CD4-positive, alpha-beta memory T cell (primary cell): ENCODE data around the gene HBA1. TPM values are rescaled to one million over a fixed set of nuclear protein-coding genes. Genes with fewer than 3 reads are reported as not detected.

ENCODE experiments used
- CTCF ChIA-PET: fragments of 350-600 bp; sonication (Branson Sonifier 250); formaldehyde crosslinking; loops from one replicate; lab custom pipeline; 2021; ENCODE audit warnings: inconsistent platforms; ENCODE audit not compliant: partially characterized antibody; lab: Charles Lee
- POLR2A ChIA-PET: fragments of 350-600 bp; sonication (Branson Sonifier 250); formaldehyde crosslinking; loops from one replicate; lab custom pipeline; 2021; ENCODE audit not compliant: partially characterized antibody; lab: Charles Lee
- DNase-seq, 5 donors: peaks; one replicate each; pipeline versions ENCODE4 v3.0.0 to v3.0.0-alpha.2; 2020 to 2022; ENCODE audit warnings: mixed read lengths in 1 of 5
- H3K27ac ChIP-seq: one replicate; pipeline ENCODE4 v1.7.0; 2013; ENCODE audit warnings: low read depth, low read length
- H3K27me3 ChIP-seq: 2 replicates; pipeline ENCODE4 v1.7.0; 2013; ENCODE audit warnings: mild to moderate bottlenecking, low read length, moderate library complexity; ENCODE audit not compliant: insufficient read depth
- H3K36me3 ChIP-seq: 2 replicates; pipeline ENCODE4 v1.7.0; 2013; ENCODE audit warnings: mild to moderate bottlenecking, low read length, moderate library complexity; ENCODE audit not compliant: insufficient read depth
- H3K4me1 ChIP-seq: 2 replicates; pipeline ENCODE4 v1.7.0; 2013; ENCODE audit warnings: mild to moderate bottlenecking, low read length, moderate library complexity; ENCODE audit not compliant: insufficient read depth
- H3K4me3 ChIP-seq, 2 donors: one replicate each; pipeline ENCODE4 v1.7.0; 2013; ENCODE audit warnings: low read length in 2 of 2, mild to moderate bottlenecking in 1 of 2
- H3K9me3 ChIP-seq, 2 donors: one replicate each; pipeline ENCODE4 v1.7.0; 2013; ENCODE audit warnings: low read length in 2 of 2, control low read depth in 1 of 2; ENCODE audit not compliant: control insufficient read depth in 1 of 2
- H3K27ac Mint-ChIP-seq, 7 donors: one replicate each; pipeline ENCODE4 v1.8.0; 2020 to 2021; ENCODE audit warnings: mixed read lengths in 7 of 7, mild to moderate bottlenecking in 6 of 7, inconsistent platforms in 3 of 7, moderate library complexity in 3 of 7
- H3K27me3 Mint-ChIP-seq, 2 donors: one replicate each; pipeline ENCODE4 v1.8.0; 2020 to 2021; ENCODE audit warnings: mixed read lengths in 2 of 2
- H3K36me3 Mint-ChIP-seq, 2 donors: one replicate each; pipeline ENCODE4 v1.8.0; 2020 to 2021; ENCODE audit warnings: mixed read lengths in 2 of 2, inconsistent platforms in 1 of 2, mild to moderate bottlenecking in 1 of 2
- H3K4me1 Mint-ChIP-seq, 4 donors: one replicate each; pipeline ENCODE4 v1.8.0; 2020 to 2021; ENCODE audit warnings: mixed read lengths in 4 of 4, mild to moderate bottlenecking in 1 of 4
- H3K4me3 Mint-ChIP-seq, 8 donors: one replicate each; pipeline ENCODE4 v1.8.0; 2020 to 2021; ENCODE audit warnings: mixed read lengths in 8 of 8, mild to moderate bottlenecking in 7 of 8, moderate library complexity in 6 of 8, inconsistent platforms in 3 of 8
- H3K9me3 Mint-ChIP-seq, 8 donors: one replicate each; pipeline ENCODE4 v1.8.0; 2020 to 2021; ENCODE audit warnings: mixed read lengths in 8 of 8, mild to moderate bottlenecking in 5 of 8, inconsistent platforms in 3 of 8, moderate library complexity in 1 of 8
- intact Hi-C: fragments of 100-400 bp; cut with micrococcal nuclease; formaldehyde crosslinking; loops from one replicate; pipeline ENCODE4 v1.15.1; 2023
- polyA plus RNA-seq, 2 donors: library from polyadenylated mRNA; unstranded; fragments of 300-500 nt; fragmentation: Illumina TruSeq; gene quantifications; one replicate each; pipeline ENCODE4 v1.2.3, GENCODE V29; 2021
- total RNA-seq, 2 experiments: library from RNA; stranded (reverse); gene quantifications; one replicate each; pipeline ENCODE4 v1.2.3, GENCODE V29; 2021

The HBA1 gene
- total and polyA plus RNA-seq, 4 experiments from 2014 or later = 0.76 TPM; not detected in 3

DNA sequence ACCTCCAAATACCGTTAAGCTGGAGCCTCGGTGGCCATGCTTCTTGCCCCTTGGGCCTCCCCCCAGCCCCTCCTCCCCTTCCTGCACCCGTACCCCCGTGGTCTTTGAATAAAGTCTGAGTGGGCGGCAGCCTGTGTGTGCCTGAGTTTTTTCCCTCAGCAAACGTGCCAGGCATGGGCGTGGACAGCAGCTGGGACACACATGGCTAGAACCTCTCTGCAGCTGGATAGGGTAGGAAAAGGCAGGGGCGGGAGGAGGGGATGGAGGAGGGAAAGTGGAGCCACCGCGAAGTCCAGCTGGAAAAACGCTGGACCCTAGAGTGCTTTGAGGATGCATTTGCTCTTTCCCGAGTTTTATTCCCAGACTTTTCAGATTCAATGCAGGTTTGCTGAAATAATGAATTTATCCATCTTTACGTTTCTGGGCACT lies 928 bp downstream of the HBA1 start:
- H3K4me3 Mint-ChIP-seq = peak overlapping the region in 4 of 8 donors; percentile 10 to 55 (median 29)
- DNase-seq = no peak
- H3K27me3 ChIP-seq = peaks cover 35% of the 10 kb centered on the region
- H3K36me3 Mint-ChIP-seq = no peaks in the 10 kb centered on the region
- POLR2A ChIA-PET = no interaction called here
- peaks cover 21% of the 10 kb centered on the region for H3K4me1 ChIP-seq
- no peaks in the 10 kb centered on the region for H3K36me3 ChIP-seq
- no peak overlapping the region for H3K4me3 ChIP-seq
- no peak overlapping the region for H3K27ac Mint-ChIP-seq
- peaks cover 6 to 33% (median 19%) of the 10 kb centered on the region in 4 donors for H3K4me1 Mint-ChIP-seq
- CTCF ChIA-PET = no interaction called here
- H3K9me3 Mint-ChIP-seq = peaks cover 0 to 1% (median 0%) of the 10 kb centered on the region in 8 donors
- intact Hi-C loops = no loop called here
- no peak overlapping the region for H3K27ac ChIP-seq
- peaks cover 28 to 34% of the 10 kb centered on the region in 2 donors for H3K27me3 Mint-ChIP-seq
- no peaks in the 10 kb centered on the region for H3K9me3 ChIP-seq

DNA sequence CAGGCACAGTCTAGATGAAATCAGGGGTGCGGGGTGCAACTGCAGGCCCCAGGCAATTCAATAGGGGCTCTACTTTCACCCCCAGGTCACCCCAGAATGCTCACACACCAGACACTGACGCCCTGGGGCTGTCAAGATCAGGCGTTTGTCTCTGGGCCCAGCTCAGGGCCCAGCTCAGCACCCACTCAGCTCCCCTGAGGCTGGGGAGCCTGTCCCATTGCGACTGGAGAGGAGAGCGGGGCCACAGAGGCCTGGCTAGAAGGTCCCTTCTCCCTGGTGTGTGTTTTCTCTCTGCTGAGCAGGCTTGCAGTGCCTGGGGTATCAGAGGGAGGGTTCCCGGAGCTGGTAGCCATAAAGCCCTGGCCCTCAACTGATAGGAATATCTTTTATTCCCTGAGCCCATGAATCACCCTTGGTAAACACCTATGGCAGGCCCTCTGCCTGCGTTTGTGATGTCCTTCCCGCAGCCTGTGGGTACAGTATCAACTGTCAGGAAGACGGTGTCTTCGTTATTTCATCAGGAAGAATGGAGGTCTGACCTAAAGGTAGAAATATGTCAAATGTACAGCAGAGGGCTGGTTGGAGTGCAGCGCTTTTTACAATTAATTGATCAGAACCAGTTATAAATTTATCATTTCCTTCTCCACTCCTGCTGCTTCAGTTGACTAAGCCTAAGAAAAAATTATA lies 1.6 kb downstream of the HBA1 start:
- Mint-ChIP-seq H3K4me1 (peaks cover 6 to 33% (median 19%) of the 10 kb centered on the region in 4 donors), H3K9me3 (peaks cover 0 to 1% (median 0%) of the 10 kb centered on the region in 8 donors), H3K27ac (no peak overlapping the region), H3K36me3 (no peaks in the 10 kb centered on the region), H3K4me3 (peak overlapping the region in 4 of 8 donors; percentile 10 to 55 (median 20)), H3K27me3 (peaks cover 28 to 34% of the 10 kb centered on the region in 2 donors)
- Histone ChIP-seq H3K27ac (no peak overlapping the region), H3K36me3 (no peaks in the 10 kb centered on the region), H3K27me3 (peaks cover 35% of the 10 kb centered on the region), H3K4me3 (no peak overlapping the region), H3K9me3 (no peaks in the 10 kb centered on the region), H3K4me1 (peaks cover 21% of the 10 kb centered on the region)
- CTCF ChIA-PET = interaction anchor here (1.1 kb wide), 1 partner anchor 71 kb away, joined by 4 read pairs; no protein-coding TSS in a partner anchor
- POLR2A ChIA-PET = no interaction called here
- no peak for DNase-seq
- intact Hi-C loops = no loop called here

DNA sequence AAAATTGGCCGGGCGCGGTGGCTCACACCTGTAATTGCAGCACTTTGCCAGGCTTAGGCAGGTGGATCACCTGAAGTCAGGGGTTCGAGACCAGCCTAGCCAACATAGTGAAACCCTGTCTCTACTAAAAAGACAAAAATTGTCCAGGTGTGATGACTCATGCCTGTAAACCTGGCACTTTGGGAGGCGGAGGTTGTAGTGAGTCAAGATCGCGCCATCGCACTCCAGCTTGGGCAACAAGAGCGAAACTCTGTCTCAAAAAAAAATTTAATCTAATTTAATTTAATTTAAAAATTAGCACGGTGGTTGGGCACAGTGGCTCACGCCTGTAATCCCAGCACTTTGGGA lies 2.2 kb downstream of the HBA1 start:
- Histone ChIP-seq H3K36me3 (no peaks in the 10 kb centered on the region), H3K9me3 (no peaks in the 10 kb centered on the region), H3K4me3 (no peak overlapping the region), H3K4me1 (peaks cover 21% of the 10 kb centered on the region), H3K27me3 (peaks cover 35% of the 10 kb centered on the region), H3K27ac (no peak overlapping the region)
- intact Hi-C loops = no loop called here
- POLR2A ChIA-PET = no interaction called here
- no peak overlapping the region for H3K4me3 Mint-ChIP-seq
- no peak for DNase-seq
- H3K9me3 Mint-ChIP-seq = no peaks in the 10 kb centered on the region
- H3K27ac Mint-ChIP-seq = no peak overlapping the region
- peaks cover 26 to 32% of the 10 kb centered on the region in 2 donors for H3K27me3 Mint-ChIP-seq
- CTCF ChIA-PET = interaction anchor here (1.1 kb wide), 1 partner anchor 71 kb away, joined by 4 read pairs; no protein-coding TSS in a partner anchor
- no peaks in the 10 kb centered on the region for H3K36me3 Mint-ChIP-seq
- H3K4me1 Mint-ChIP-seq = peaks cover 5 to 31% (median 17%) of the 10 kb centered on the region in 4 donors

DNA sequence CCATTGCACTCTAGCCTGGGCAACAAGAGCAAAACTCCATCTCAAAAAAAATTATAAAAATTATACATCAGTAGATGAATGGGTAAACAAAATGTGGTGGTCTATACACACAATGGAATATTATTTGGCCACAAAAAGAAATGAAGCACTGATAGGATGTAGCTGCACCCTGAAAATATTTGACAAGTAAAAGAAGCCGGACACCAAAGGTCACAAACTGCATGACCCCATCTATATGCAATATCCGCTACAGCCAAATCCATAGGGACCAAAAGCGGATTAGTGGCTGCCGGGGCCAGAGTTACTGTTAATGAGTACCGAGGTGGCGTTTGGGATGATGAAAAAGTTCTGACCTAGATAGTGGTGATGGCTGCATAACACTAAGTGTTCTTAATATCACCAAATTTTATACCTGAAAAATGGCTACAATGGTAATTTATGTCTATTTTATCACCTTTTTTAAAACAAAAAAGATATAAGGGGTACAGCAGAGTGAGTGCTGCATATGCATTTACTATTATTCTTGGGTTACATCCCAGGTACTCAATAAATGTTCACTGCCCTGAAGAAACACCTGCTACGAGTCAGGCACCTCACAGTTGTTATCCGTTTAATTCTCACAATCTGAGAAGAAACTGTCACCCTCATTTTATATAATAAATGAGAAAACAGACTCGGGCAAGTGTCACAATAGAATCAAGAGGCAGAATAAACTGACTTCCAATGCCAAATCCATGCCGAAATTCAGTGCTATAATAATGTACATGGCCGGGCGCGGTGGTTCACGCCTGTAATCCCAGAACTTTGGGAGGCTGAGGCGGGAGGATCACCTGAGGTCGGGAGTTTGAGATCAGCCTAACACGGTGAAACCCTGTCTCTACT lies 3.0 kb downstream of the HBA1 start:
- peaks cover 5 to 28% (median 16%) of the 10 kb centered on the region in 4 donors for H3K4me1 Mint-ChIP-seq
- H3K27ac Mint-ChIP-seq = no peak overlapping the region
- intact Hi-C loops = loop anchor here (2.0 kb wide), 2 partner anchors 41 to 183 kb away; partner anchors contain the start of gene NPRL3
- H3K27me3 ChIP-seq = peaks cover 35% of the 10 kb centered on the region
- H3K9me3 Mint-ChIP-seq = no peaks in the 10 kb centered on the region
- POLR2A ChIA-PET = no interaction called here
- H3K27me3 Mint-ChIP-seq = peaks cover 24 to 30% of the 10 kb centered on the region in 2 donors
- peak overlapping the region in 6 of 8 donors; percentile 11 to 77 (median 52) for H3K4me3 Mint-ChIP-seq
- no peaks in the 10 kb centered on the region for H3K36me3 Mint-ChIP-seq
- no peak overlapping the region for H3K4me3 ChIP-seq
- H3K4me1 ChIP-seq = peaks cover 21% of the 10 kb centered on the region
- no peaks in the 10 kb centered on the region for H3K36me3 ChIP-seq
- H3K9me3 ChIP-seq = no peaks in the 10 kb centered on the region
- CTCF ChIA-PET = interaction anchor here (1.1 to 1.4 kb wide), 2 partner anchors 72 kb away, joined by 4 to 7 read pairs; no protein-coding TSS in a partner anchor
- no peak overlapping the region for H3K27ac ChIP-seq
- no peak for DNase-seq

DNA sequence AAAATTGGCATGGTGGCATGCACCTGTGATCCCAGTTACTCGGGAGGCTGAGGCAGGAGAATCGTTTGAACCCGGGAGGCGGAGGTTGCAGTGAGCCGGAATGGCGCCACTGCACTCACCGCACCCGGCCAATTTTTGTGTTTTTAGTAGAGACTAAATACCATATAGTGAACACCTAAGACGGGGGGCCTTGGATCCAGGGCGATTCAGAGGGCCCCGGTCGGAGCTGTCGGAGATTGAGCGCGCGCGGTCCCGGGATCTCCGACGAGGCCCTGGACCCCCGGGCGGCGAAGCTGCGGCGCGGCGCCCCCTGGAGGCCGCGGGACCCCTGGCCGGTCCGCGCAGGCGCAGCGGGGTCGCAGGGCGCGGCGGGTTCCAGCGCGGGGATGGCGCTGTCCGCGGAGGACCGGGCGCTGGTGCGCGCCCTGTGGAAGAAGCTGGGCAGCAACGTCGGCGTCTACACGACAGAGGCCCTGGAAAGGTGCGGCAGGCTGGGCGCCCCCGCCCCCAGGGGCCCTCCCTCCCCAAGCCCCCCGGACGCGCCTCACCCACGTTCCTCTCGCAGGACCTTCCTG lies 3.7 kb downstream of the HBA1 start, which contains the start of gene HBQ1:
Gene HBQ1, plus strand, starts transcription at position 359 of the 575 bp plus-strand sequence. Its CDS starts 28 bp downstream, at position 387.
- Histone ChIP-seq H3K4me1 (peaks cover 21% of the 10 kb centered on the region), H3K4me3 (peak within 1 kb of the TSS in 1 of 2 donors; percentile 41), H3K9me3 (no peaks in the 10 kb centered on the region), H3K36me3 (no peaks in the 10 kb centered on the region), H3K27me3 (peaks cover 28% of the 10 kb centered on the region), H3K27ac (no peak within 1 kb of the TSS)
- no peak for DNase-seq
- Mint-ChIP-seq H3K27ac (no peak within 1 kb of the TSS), H3K9me3 (no peaks in the 10 kb centered on the region), H3K27me3 (peaks cover 17 to 23% of the 10 kb centered on the region in 2 donors), H3K4me1 (peaks cover 3 to 21% (median 11%) of the 10 kb centered on the region in 4 donors), H3K4me3 (peak within 1 kb of the TSS in 7 of 8 donors; percentile 31 to 77 (median 52)), H3K36me3 (no peaks in the 10 kb centered on the region)
- intact Hi-C loops = loop anchor here (2.0 kb wide), 2 partner anchors 41 to 183 kb away; partner anchors contain the start of gene NPRL3
- ChIA-PET CTCF (interaction anchor here (1.4 to 3.5 kb wide), 2 partner anchors 63 to 73 kb away, joined by 7 to 23 read pairs; no protein-coding TSS in a partner anchor), POLR2A (interaction anchor here (0.6 to 1.0 kb wide), 2 partner anchors 48 to 115 kb away, joined by 3 read pairs; no protein-coding TSS in a partner anchor)

DNA sequence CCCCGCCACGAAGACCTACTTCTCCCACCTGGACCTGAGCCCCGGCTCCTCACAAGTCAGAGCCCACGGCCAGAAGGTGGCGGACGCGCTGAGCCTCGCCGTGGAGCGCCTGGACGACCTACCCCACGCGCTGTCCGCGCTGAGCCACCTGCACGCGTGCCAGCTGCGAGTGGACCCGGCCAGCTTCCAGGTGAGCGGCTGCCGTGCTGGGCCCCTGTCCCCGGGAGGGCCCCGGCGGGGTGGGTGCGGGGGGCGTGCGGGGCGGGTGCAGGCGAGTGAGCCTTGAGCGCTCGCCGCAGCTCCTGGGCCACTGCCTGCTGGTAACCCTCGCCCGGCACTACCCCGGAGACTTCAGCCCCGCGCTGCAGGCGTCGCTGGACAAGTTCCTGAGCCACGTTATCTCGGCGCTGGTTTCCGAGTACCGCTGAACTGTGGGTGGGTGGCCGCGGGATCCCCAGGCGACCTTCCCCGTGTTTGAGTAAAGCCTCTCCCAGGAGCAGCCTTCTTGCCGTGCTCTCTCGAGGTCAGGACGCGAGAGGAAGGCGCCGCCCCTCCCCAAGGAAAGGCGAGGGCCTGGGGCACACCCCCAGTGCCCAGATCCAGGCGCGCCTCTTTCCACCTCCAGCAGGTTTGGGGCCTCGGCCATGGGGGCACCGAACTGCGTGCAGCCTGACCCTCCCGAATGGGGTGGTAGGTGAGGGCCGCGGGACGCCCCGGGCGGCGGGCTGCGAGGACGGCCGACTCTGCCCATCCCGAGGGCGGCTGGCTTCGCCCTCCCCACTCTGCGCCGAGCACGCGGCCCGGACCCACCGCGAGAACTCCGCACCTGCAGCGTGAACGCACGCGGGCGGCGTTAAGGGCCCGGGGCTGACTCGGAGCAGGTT lies 4.4 kb downstream of the HBA1 start:
- POLR2A ChIA-PET = interaction anchor here (0.6 to 1.0 kb wide), 2 partner anchors 47 to 115 kb away, joined by 3 read pairs; no protein-coding TSS in a partner anchor
- Mint-ChIP-seq H3K4me1 (peaks cover 2 to 16% (median 9%) of the 10 kb centered on the region in 4 donors), H3K27ac (no peak overlapping the region), H3K27me3 (peaks cover 12 to 18% of the 10 kb centered on the region in 2 donors), H3K4me3 (peak overlapping the region in 4 of 8 donors; percentile 31 to 63 (median 48)), H3K36me3 (no peaks in the 10 kb centered on the region), H3K9me3 (no peaks in the 10 kb centered on the region)
- intact Hi-C loops = loop anchor here (1.0 to 2.0 kb wide), 4 partner anchors 42 to 182 kb away; partner anchors contain the start of gene NPRL3
- CTCF ChIA-PET = interaction anchor here (0.6 to 3.5 kb wide), 12 partner anchors 11 to 162 kb away, joined by 3 to 29 read pairs (median 6); partner anchors contain the start of genes POLR3K and SNRNP25
- Histone ChIP-seq H3K9me3 (no peaks in the 10 kb centered on the region), H3K4me1 (peaks cover 21% of the 10 kb centered on the region), H3K4me3 (peak overlapping the region in 1 of 2 donors; percentile 41), H3K27me3 (peaks cover 24% of the 10 kb centered on the region), H3K36me3 (no peaks in the 10 kb centered on the region), H3K27ac (no peak overlapping the region)
- peak; percentile 79 to 84 (median 82) for DNase-seq
